Stimulated activated naive CD8-positive, alpha-beta T cell treated with anti-CD3 and anti-CD28 coated beads, Interleukin-15, amount 100 ng/mL, for 72 hours (primary cell): ENCODE results near the gene PLEKHO2.
A peak's percentile ranks its signal among the peaks of the same experiment; 100 is the strongest.

Experiments
- ATAC-seq: fragments of 150-1000 bp; cut with Tn5 transposase; 2 replicates; pipeline ENCODE4 v1.10.0; 2021; ENCODE audit warnings: mild to moderate bottlenecking, moderate library complexity
- DNase-seq, 2 donors: peaks; one replicate each; pipeline ENCODE4 v3.0.0; 2021 to 2022
- H3K27ac Mint-ChIP-seq, 2 donors: one replicate each; pipeline ENCODE4 v1.8.0; 2022; ENCODE audit warnings: mild to moderate bottlenecking in 2 of 2, mixed read lengths in 2 of 2, moderate library complexity in 2 of 2
- H3K27me3 Mint-ChIP-seq: one replicate; pipeline ENCODE4 v1.8.0; 2022; ENCODE audit warnings: mixed read lengths
- H3K4me1 Mint-ChIP-seq: one replicate; pipeline ENCODE4 v1.8.0; 2022; ENCODE audit warnings: mild to moderate bottlenecking, mixed read lengths
- H3K4me3 Mint-ChIP-seq, 2 donors: one replicate each; pipeline ENCODE4 v1.8.0; 2022; ENCODE audit warnings: mild to moderate bottlenecking in 2 of 2, mixed read lengths in 2 of 2, moderate library complexity in 1 of 2
- H3K9me3 Mint-ChIP-seq, 2 donors: one replicate each; pipeline ENCODE4 v1.8.0; 2022; ENCODE audit warnings: mixed read lengths in 2 of 2

The PLEKHO2 gene

GRCh38 chr15:64892847-64893403 is 51.2 kb downstream of the PLEKHO2 start:
- H3K9me3 Mint-ChIP-seq = no peaks in the 10 kb centered on the region
- no peaks in the 10 kb centered on the region for H3K27me3 Mint-ChIP-seq
- ATAC-seq (peak; percentile 10), DNase-seq (peak; percentile 45 to 64)
- peak overlapping the region; percentile 97 to 100 for H3K4me3 Mint-ChIP-seq
- H3K4me1 Mint-ChIP-seq = peaks cover 59% of the 10 kb centered on the region
- H3K27ac Mint-ChIP-seq = peak overlapping the region; percentile 96 to 99

- no peaks in the 10 kb centered on the region for H3K27me3 Mint-ChIP-seq
- DNase-seq = peak; percentile 97 to 99
- peaks cover 63% of the 10 kb centered on the region for H3K4me1 Mint-ChIP-seq
- peak overlapping the region; percentile 96 to 99 for H3K27ac Mint-ChIP-seq
- H3K4me3 Mint-ChIP-seq = peak overlapping the region; percentile 97 to 100
- peak; percentile 88 for ATAC-seq
- no peaks in the 10 kb centered on the region for H3K9me3 Mint-ChIP-seq
Observed at GRCh38 chr15:64893481-64894394, 52.0 kb downstream of the PLEKHO2 start.

GRCh38 chr15:64894395-64895056 is 52.8 kb downstream of the PLEKHO2 start:
- ATAC-seq = peak; percentile 64
- DNase-seq = peak; percentile 76 to 82
- H3K27ac Mint-ChIP-seq = peak overlapping the region; percentile 96 to 99

GRCh38 chr15:64895285-64896065 is 53.8 kb downstream of the PLEKHO2 start:
- Mint-ChIP-seq H3K27ac (peak overlapping the region; percentile 89 to 96), H3K9me3 (peaks cover 0 to 2% of the 10 kb centered on the region in 2 donors), H3K4me1 (peaks cover 63% of the 10 kb centered on the region), H3K27me3 (no peaks in the 10 kb centered on the region), H3K4me3 (peak overlapping the region; percentile 97 to 100)
- DNase-seq = peak; percentile 23 to 32
- peak; percentile 16 for ATAC-seq

More at GRCh38 chr15:64894395-64895056, 52.8 kb downstream of the PLEKHO2 start:
- Mint-ChIP-seq H3K27me3 (no peaks in the 10 kb centered on the region), H3K9me3 (no peaks in the 10 kb centered on the region), H3K4me1 (peaks cover 63% of the 10 kb centered on the region), H3K4me3 (peak overlapping the region; percentile 97 to 100)

- Mint-ChIP-seq H3K27me3 (no peaks in the 10 kb centered on the region), H3K27ac (peak overlapping the region in 1 of 2 donors; percentile 10), H3K4me1 (peaks cover 56% of the 10 kb centered on the region), H3K9me3 (peaks cover 6 to 9% of the 10 kb centered on the region in 2 donors), H3K4me3 (peak overlapping the region in 1 of 2 donors; percentile 97)
- no peak for DNase-seq
- ATAC-seq = no peak
Observed at GRCh38 chr15:64896371-64897069, 54.8 kb downstream of the PLEKHO2 start.

- ATAC-seq (no peak), DNase-seq (no peak)
- H3K4me1 Mint-ChIP-seq = peaks cover 50% of the 10 kb centered on the region
- no peaks in the 10 kb centered on the region for H3K27me3 Mint-ChIP-seq
- no peak overlapping the region for H3K27ac Mint-ChIP-seq
- peaks cover 6 to 9% of the 10 kb centered on the region in 2 donors for H3K9me3 Mint-ChIP-seq
- H3K4me3 Mint-ChIP-seq = no peak overlapping the region
Observed at GRCh38 chr15:64897345-64897985, 55.8 kb downstream of the PLEKHO2 start.

- H3K9me3 Mint-ChIP-seq = peaks cover 6 to 9% of the 10 kb centered on the region in 2 donors
- no peak overlapping the region for H3K27ac Mint-ChIP-seq
- H3K27me3 Mint-ChIP-seq = no peaks in the 10 kb centered on the region
- ATAC-seq = no peak
- H3K4me1 Mint-ChIP-seq = peaks cover 50% of the 10 kb centered on the region
- H3K4me3 Mint-ChIP-seq = no peak overlapping the region
- DNase-seq = no peak
Observed at GRCh38 chr15:64898406-64898805, 56.7 kb downstream of the PLEKHO2 start.

GRCh38 chr15:64901141-64901540 is 59.4 kb downstream of the PLEKHO2 start:
- Mint-ChIP-seq H3K27ac (peak overlapping the region in 1 of 2 donors; percentile 28), H3K27me3 (no peaks in the 10 kb centered on the region), H3K9me3 (peaks cover 6 to 9% of the 10 kb centered on the region in 2 donors), H3K4me1 (peaks cover 55% of the 10 kb centered on the region), H3K4me3 (no peak overlapping the region)
- no peak for ATAC-seq
- DNase-seq = no peak

GRCh38 chr15:64901914-64902313 is 60.2 kb downstream of the PLEKHO2 start:
- DNase-seq = no peak
- Mint-ChIP-seq H3K27ac (no peak overlapping the region), H3K27me3 (no peaks in the 10 kb centered on the region), H3K4me1 (peaks cover 47% of the 10 kb centered on the region), H3K4me3 (no peak overlapping the region), H3K9me3 (peaks cover 6 to 9% of the 10 kb centered on the region in 2 donors)
- peak; percentile 59 for ATAC-seq

- no peak overlapping the region for H3K27ac Mint-ChIP-seq
- peaks cover 6 to 9% of the 10 kb centered on the region in 2 donors for H3K9me3 Mint-ChIP-seq
- DNase-seq = no peak
- ATAC-seq = peak; percentile 21
- H3K4me3 Mint-ChIP-seq = no peak overlapping the region
- no peaks in the 10 kb centered on the region for H3K27me3 Mint-ChIP-seq
- peaks cover 39% of the 10 kb centered on the region for H3K4me1 Mint-ChIP-seq
Observed at GRCh38 chr15:64902863-64903262, 61.1 kb downstream of the PLEKHO2 start.

GRCh38 chr15:64903326-64903950 is 61.7 kb downstream of the PLEKHO2 start:
- H3K27me3 Mint-ChIP-seq = no peaks in the 10 kb centered on the region
- peaks cover 34% of the 10 kb centered on the region for H3K4me1 Mint-ChIP-seq
- H3K27ac Mint-ChIP-seq = no peak overlapping the region
- no peak overlapping the region for H3K4me3 Mint-ChIP-seq
- ATAC-seq (no peak), DNase-seq (no peak)
- H3K9me3 Mint-ChIP-seq = peaks cover 6 to 9% of the 10 kb centered on the region in 2 donors

GRCh38 chr15:64904189-64904588 is 62.5 kb downstream of the PLEKHO2 start:
- Mint-ChIP-seq H3K4me3 (peak overlapping the region in 1 of 2 donors; percentile 27), H3K27ac (no peak overlapping the region), H3K27me3 (peaks cover 1% of the 10 kb centered on the region), H3K9me3 (peaks cover 6 to 9% of the 10 kb centered on the region in 2 donors), H3K4me1 (peaks cover 34% of the 10 kb centered on the region)
- DNase-seq = no peak
- ATAC-seq = no peak

GRCh38 chr15:64905119-64905831 is 63.6 kb downstream of the PLEKHO2 start:
- Mint-ChIP-seq H3K27me3 (peaks cover 11% of the 10 kb centered on the region), H3K9me3 (peaks cover 6 to 9% of the 10 kb centered on the region in 2 donors), H3K27ac (peak overlapping the region in 1 of 2 donors; percentile 66), H3K4me3 (peak overlapping the region; percentile 75 to 81), H3K4me1 (peaks cover 34% of the 10 kb centered on the region)
- peak; percentile 72 to 83 for DNase-seq
- ATAC-seq = peak; percentile 92
